Panc1 (cell line): ENCODE data around the gene STRIP1. TPM values are rescaled to one million over a fixed set of nuclear protein-coding genes. Genes with fewer than 3 reads are reported as not detected.

ENCODE experiments used
- ATAC-seq: fragments of 200-7000 bp; cut with Tn5 transposase; 2 replicates; pipeline ENCODE4 v1.9.1; 2020; ENCODE audit warnings: mild to moderate bottlenecking, moderate library complexity
- BruUV-seq: library from RNA; stranded (reverse); fragments of 400-500 nt; replicated peaks from 2 replicates; lab custom pipeline; 2021; lab: Mats Ljungman, UMichigan
- CTCF ChIA-PET: fragments of 300-600 bp; sonication (Branson Sonifier 250); formaldehyde crosslinking; loops from one replicate; lab custom pipeline; 2022; ENCODE audit warnings: antibody characterized with exemption; lab: Charles Lee
- POLR2A ChIA-PET: fragments of 300-600 bp; sonication (Branson Sonifier 250); formaldehyde crosslinking; loops from one replicate; lab custom pipeline; 2022; ENCODE audit warnings: antibody characterized with exemption; lab: Charles Lee
- DNase-seq: peaks from one replicate; pipeline ENCODE4 v3.0.0-alpha.2; 2010; ENCODE audit warnings: low read depth, low spot score
- H3K27ac ChIP-seq: 2 replicates; pipeline ENCODE4 v1.5.1; 2011; ENCODE audit warnings: mild to moderate bottlenecking, low read length, inconsistent platforms
- H3K27me3 ChIP-seq: fragments of 200-500 bp; sonication (Bioruptor generic); 2 replicates; pipeline ENCODE4 v1.6.0; 2014; ENCODE audit warnings: low read length, inconsistent platforms; ENCODE audit not compliant: control insufficient read depth, insufficient read depth
- H3K36me3 ChIP-seq: fragments of 200-500 bp; sonication (Bioruptor generic); 2 replicates; pipeline ENCODE4 v1.5.1; 2014; ENCODE audit warnings: inconsistent platforms, mild to moderate bottlenecking, low read length, moderate library complexity; ENCODE audit not compliant: control insufficient read depth, insufficient read depth
- H3K4me1 ChIP-seq: 2 replicates; pipeline ENCODE4 v1.5.1; 2011; ENCODE audit warnings: inconsistent platforms, mild to moderate bottlenecking, low read length, moderate library complexity; ENCODE audit not compliant: control insufficient read depth, insufficient read depth
- H3K4me3 ChIP-seq, 2 experiments: 2 replicates each; pipeline ENCODE4 v1.5.1; 2011 to 2012; ENCODE audit warnings: low read depth in 2 of 2, low read length in 2 of 2, mild to moderate bottlenecking in 2 of 2, inconsistent platforms in 1 of 2, moderate library complexity in 1 of 2
- H3K9me3 ChIP-seq: fragments of 200-500 bp; sonication (Bioruptor generic); 2 replicates; pipeline ENCODE4 v1.5.1; 2014; ENCODE audit warnings: low read depth, mild to moderate bottlenecking, inconsistent platforms, low read length, moderate library complexity; ENCODE audit not compliant: control insufficient read depth, insufficient read depth
- POLR2AphosphoS5 ChIP-seq: IDR thresholded peaks from 2 replicates; pipeline ENCODE4 v1.6.1; 2012; ENCODE audit warnings: mild to moderate bottlenecking, low read depth, low read length, moderate library complexity
- REST ChIP-seq, 2 experiments: IDR thresholded peaks; 2 replicates each; pipeline ENCODE4 v1.6.1; 2011 to 2012; ENCODE audit warnings: low read depth in 2 of 2, control low read depth in 1 of 2, low read length in 1 of 2, mild to moderate bottlenecking in 1 of 2, moderate library complexity in 1 of 2; ENCODE audit not compliant: insufficient read depth in 1 of 2
- SIN3A ChIP-seq: IDR thresholded peaks from 2 replicates; pipeline ENCODE4 v1.6.1; 2012; ENCODE audit warnings: low read depth, mild to moderate bottlenecking, low read length, moderate library complexity, borderline replicate concordance; ENCODE audit not compliant: insufficient read depth
- TCF7L2 ChIP-seq: IDR thresholded peaks from 2 replicates; pipeline ENCODE4 v1.6.1; 2011; ENCODE audit warnings: mild to moderate bottlenecking, low read depth, low read length, inconsistent platforms
- in situ Hi-C: cut with HindIII; loops from 2 replicates; pipeline ENCODE4 v1.10.0; 2016; ENCODE audit warnings: low sequenced_read_pairs, low pct_unique_long_range_greater_than_20kb
- intact Hi-C: fragments of 100-400 bp; cut with micrococcal nuclease; formaldehyde crosslinking; loops from one replicate; pipeline ENCODE4 v1.10.0; 2022; ENCODE audit not compliant: unreplicated experiment
- total RNA-seq: library from RNA; stranded (reverse); gene quantifications from one replicate; pipeline ENCODE4 v1.2.1, GENCODE V29; 2021; ENCODE audit not compliant: unreplicated experiment
- TF ChIP-seq, protein P1 (sequence below): fragments of 450-650 bp; IDR thresholded peaks from 2 replicates; pipeline ENCODE4 v1.5.1; 2017; ENCODE audit warnings: mild to moderate bottlenecking

Gene STRIP1
- total RNA-seq, 1 experiment from 2014 or later: 26.1 TPM

GRCh38 chr1:110035236-110035752 lies 870 bp downstream of the STRIP1 start:
- in situ Hi-C loops: no loop called here
- intact Hi-C loops: no loop called here
- DNase-seq: no peak
- peak overlapping the region; percentile 98 for H3K27ac ChIP-seq
- ChIA-PET CTCF (no interaction called here), POLR2A (no interaction called here)
- no peaks in the 10 kb centered on the region for H3K27me3 ChIP-seq
- TF ChIP-seq POLR2AphosphoS5: no peak
- TF ChIP-seq REST (IDR thresholded peaks at IDR 0.05; ENCODE audit: insufficient read depth in 1 of 2, low read depth in 2 of 2, low read length in 1 of 2): no peak
- TF ChIP-seq SIN3A: no peak
- TF ChIP-seq, protein P1, sequence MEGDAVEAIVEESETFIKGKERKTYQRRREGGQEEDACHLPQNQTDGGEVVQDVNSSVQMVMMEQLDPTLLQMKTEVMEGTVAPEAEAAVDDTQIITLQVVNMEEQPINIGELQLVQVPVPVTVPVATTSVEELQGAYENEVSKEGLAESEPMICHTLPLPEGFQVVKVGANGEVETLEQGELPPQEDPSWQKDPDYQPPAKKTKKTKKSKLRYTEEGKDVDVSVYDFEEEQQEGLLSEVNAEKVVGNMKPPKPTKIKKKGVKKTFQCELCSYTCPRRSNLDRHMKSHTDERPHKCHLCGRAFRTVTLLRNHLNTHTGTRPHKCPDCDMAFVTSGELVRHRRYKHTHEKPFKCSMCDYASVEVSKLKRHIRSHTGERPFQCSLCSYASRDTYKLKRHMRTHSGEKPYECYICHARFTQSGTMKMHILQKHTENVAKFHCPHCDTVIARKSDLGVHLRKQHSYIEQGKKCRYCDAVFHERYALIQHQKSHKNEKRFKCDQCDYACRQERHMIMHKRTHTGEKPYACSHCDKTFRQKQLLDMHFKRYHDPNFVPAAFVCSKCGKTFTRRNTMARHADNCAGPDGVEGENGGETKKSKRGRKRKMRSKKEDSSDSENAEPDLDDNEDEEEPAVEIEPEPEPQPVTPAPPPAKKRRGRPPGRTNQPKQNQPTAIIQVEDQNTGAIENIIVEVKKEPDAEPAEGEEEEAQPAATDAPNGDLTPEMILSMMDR: no peak
- TF ChIP-seq TCF7L2: no peak
- peaks cover 11% of the 10 kb centered on the region for H3K4me1 ChIP-seq
- peak overlapping the region; percentile 82 to 88 for H3K4me3 ChIP-seq
- ATAC-seq: peak; percentile 55
- BruUV-seq: no TSS peak
- H3K36me3 ChIP-seq: peaks cover 7% of the 10 kb centered on the region
- no peaks in the 10 kb centered on the region for H3K9me3 ChIP-seq

DNA sequence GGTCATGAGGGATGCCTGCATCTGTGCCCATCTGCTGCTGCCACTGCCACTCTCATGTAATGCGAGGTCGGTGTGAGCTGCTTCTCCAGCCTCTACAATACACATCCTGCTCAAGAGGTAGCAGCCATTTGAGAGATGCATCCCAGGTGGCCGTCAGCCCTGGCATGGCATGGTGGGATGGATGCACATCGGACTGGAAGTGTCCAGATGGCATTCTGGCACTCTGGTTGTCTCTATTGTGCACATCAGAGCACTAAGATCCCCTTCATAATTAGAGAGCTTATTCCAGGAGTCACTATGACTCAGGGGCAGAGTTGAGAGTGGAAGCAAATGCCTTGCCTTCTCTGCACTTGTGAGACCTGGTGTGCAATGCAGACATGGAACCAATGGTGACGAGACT lies 3.8 kb downstream of the STRIP1 start:
- Histone ChIP-seq H3K27ac (no peak overlapping the region), H3K36me3 (peaks cover 9% of the 10 kb centered on the region), H3K27me3 (no peaks in the 10 kb centered on the region), H3K9me3 (no peaks in the 10 kb centered on the region), H3K4me3 (no peak overlapping the region), H3K4me1 (peaks cover 7% of the 10 kb centered on the region)
- TF ChIP-seq, protein P1: no peak
- TF ChIP-seq TCF7L2 (no peak), POLR2AphosphoS5 (no peak), SIN3A (no peak)
- POLR2A ChIA-PET: no interaction called here
- in situ Hi-C loops (no loop called here), intact Hi-C loops (no loop called here)
- BruUV-seq: no TSS peak
- CTCF ChIA-PET: interaction anchor here (1.3 kb wide), 1 partner anchor 50 kb away, joined by 4 read pairs; no protein-coding TSS in a partner anchor
- DNase-seq: no peak
- no peak for ATAC-seq
